Common myeloid progenitor, CD34-positive (primary cell): ENCODE data around the gene NOSTRIN.

Experiments
- CTCF ChIA-PET: fragments of 350-600 bp; sonication (Branson Sonifier 250); formaldehyde crosslinking; loops from one replicate; lab custom pipeline; 2021; ENCODE audit warnings: antibody characterized with exemption; lab: Charles Lee
- POLR2A ChIA-PET: fragments of 350-600 bp; sonication (Branson Sonifier 250); formaldehyde crosslinking; loops from one replicate; lab custom pipeline; 2021; ENCODE audit warnings: antibody characterized with exemption; lab: Charles Lee
- DNase-seq, 3 donors: peaks; one replicate each; pipeline versions ENCODE4 v3.0.0 to v3.0.0-alpha.2; 2013
- H3K27ac ChIP-seq, 2 experiments: 1 replicate in 1 of 2; 2 replicates in 1 of 2; pipeline ENCODE4 v1.7.0; 2013; ENCODE audit warnings: inconsistent platforms in 2 of 2, low read length in 2 of 2, mild to moderate bottlenecking in 2 of 2, low read depth in 1 of 2, moderate library complexity in 1 of 2; ENCODE audit not compliant: severe bottlenecking in 2 of 2, insufficient read depth in 1 of 2, poor library complexity in 1 of 2
- H3K27me3 ChIP-seq, 5 experiments: replicated peaks in 2 of 5; 1 replicate in 3 of 5; 2 replicates in 2 of 5; pipeline versions ENCODE4 v1.6.1 to v1.7.0; 2013; ENCODE audit warnings: low read length in 4 of 5, mild to moderate bottlenecking in 2 of 5, moderate library complexity in 2 of 5, inconsistent platforms in 1 of 5; ENCODE audit not compliant: insufficient read depth in 5 of 5, control insufficient read depth in 4 of 5
- H3K36me3 ChIP-seq, 4 experiments: 1 replicate in 2 of 4; 2 replicates in 2 of 4; pipeline versions ENCODE4 v1.6.1 to v1.7.0; 2013; ENCODE audit warnings: low read length in 3 of 4, control low read depth in 1 of 4, mild to moderate bottlenecking in 1 of 4; ENCODE audit not compliant: control insufficient read depth in 4 of 4, insufficient read depth in 4 of 4
- H3K4me1 ChIP-seq, 4 experiments: 1 replicate in 3 of 4; 2 replicates in 1 of 4; pipeline versions ENCODE4 v1.6.1 to v1.7.1; 2013; ENCODE audit warnings: low read length in 3 of 4, mild to moderate bottlenecking in 3 of 4, control low read depth in 1 of 4, inconsistent platforms in 1 of 4, moderate library complexity in 1 of 4; ENCODE audit not compliant: control insufficient read depth in 4 of 4, insufficient read depth in 4 of 4; ENCODE audit errors: control extremely low read depth in 1 of 4
- H3K4me3 ChIP-seq, 7 experiments: 1 replicate in 4 of 7; 2 replicates in 3 of 7; pipeline versions ENCODE4 v1.5.1 to v1.7.0; 2013; ENCODE audit warnings: mild to moderate bottlenecking in 7 of 7, low read length in 6 of 7, moderate library complexity in 6 of 7, inconsistent platforms in 2 of 7, low read depth in 2 of 7, control low read depth in 1 of 7; ENCODE audit not compliant: insufficient read depth in 4 of 7, control insufficient read depth in 1 of 7; ENCODE audit errors: extremely low read depth in 1 of 7
- H3K9me3 ChIP-seq, 5 experiments: 1 replicate in 4 of 5; 2 replicates in 1 of 5; pipeline versions ENCODE4 v1.6.1 to v1.7.1; 2013; ENCODE audit warnings: low read length in 4 of 5, mild to moderate bottlenecking in 2 of 5, inconsistent platforms in 1 of 5, low read depth in 1 of 5, moderate library complexity in 1 of 5; ENCODE audit not compliant: control insufficient read depth in 4 of 5, insufficient read depth in 2 of 5; ENCODE audit errors: control extremely low read depth in 1 of 5
- WGBS: methylation state at CpG from one replicate; pipeline ENCODE4 v1.1.5; 2013; ENCODE audit not compliant: insufficient coverage; 5-methylcytosine and 5-hydroxymethylcytosine counted together

NOSTRIN gene

DNA sequence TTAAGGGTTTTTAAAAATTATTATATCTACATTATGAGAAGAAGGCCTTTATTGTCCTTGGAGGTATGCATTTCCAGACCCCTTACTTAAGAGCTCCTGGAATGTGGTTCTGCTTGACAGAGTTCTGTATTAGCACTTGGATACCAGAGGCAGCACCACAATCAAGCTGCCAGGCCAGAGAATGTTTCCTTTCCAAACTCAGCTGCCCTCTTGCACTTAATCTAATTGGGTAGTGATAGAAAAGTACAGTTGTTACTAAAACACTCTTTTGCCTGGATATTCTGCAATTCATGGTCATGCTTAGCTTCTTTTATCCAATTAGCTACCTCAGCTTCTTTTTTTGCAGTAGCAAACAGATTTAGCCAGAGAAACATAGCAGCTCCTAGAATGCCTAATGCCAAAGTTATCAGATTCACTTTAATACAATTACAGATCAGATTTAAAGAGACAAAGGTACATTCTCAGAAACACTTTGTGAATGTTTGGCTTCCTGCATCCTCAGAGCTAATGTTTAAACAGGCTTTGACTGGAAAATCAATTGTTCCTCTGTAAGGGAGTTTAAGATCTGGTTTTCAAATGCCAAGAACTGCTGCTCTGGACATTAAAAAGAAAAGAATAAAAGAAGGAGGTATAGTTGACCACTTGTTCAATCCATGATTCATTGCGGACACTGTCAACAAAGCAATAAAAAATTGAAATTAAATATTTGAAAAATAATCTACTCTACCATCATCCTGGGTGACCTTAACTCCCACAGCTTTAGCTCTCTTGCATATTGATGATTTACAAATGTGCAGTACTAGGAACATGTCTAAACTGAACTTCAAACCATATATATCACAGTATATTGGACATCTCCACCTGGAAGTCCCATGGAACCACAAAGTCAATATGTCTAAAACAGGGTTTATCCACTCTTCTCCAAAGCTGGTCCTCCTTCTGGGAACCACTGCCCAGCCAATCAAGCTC is 12.8 kb downstream of the NOSTRIN start:
- H3K4me3 ChIP-seq: no peak overlapping the region
- no peaks in the 10 kb centered on the region for H3K36me3 ChIP-seq
- H3K9me3 ChIP-seq: no peaks in the 10 kb centered on the region
- ChIA-PET CTCF (interaction anchor here (1.6 kb wide), 1 partner anchor 14 kb away, joined by 6 read pairs; no protein-coding TSS in a partner anchor), POLR2A (no interaction called here)
- no peaks in the 10 kb centered on the region for H3K27me3 ChIP-seq
- DNase-seq: no peak
- WGBS: no CpG with 5 or more reads among the region's 1 CpG
- no peaks in the 10 kb centered on the region for H3K4me1 ChIP-seq
- H3K27ac ChIP-seq: no peak overlapping the region

DNA sequence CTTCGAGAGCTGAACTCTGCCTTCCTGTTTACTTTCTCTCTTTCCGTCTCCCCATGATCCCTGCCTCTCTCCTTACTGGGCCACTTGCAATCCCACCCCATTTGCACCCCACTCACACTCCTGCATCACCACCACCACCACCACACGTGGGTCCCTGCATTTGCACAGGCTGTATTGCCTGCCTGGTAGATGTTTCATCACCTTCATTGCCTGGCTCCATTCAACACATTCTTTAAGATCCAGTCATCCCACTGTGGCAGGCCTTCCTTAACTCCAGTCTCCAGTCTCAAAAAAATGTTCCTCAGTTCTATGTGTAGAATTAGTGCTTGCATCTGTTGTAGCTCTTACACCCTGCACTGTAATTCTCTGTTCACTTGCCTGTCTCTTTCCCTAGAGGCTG is 13.9 kb downstream of the NOSTRIN start:
- Histone ChIP-seq H3K27me3 (no peaks in the 10 kb centered on the region), H3K36me3 (no peaks in the 10 kb centered on the region), H3K4me3 (no peak overlapping the region), H3K9me3 (no peaks in the 10 kb centered on the region), H3K27ac (no peak overlapping the region), H3K4me1 (no peaks in the 10 kb centered on the region)
- ChIA-PET POLR2A (no interaction called here), CTCF (no interaction called here)
- 96% methylated on average over 2 of the region's 3 CpGs for WGBS
- no peak for DNase-seq

DNA sequence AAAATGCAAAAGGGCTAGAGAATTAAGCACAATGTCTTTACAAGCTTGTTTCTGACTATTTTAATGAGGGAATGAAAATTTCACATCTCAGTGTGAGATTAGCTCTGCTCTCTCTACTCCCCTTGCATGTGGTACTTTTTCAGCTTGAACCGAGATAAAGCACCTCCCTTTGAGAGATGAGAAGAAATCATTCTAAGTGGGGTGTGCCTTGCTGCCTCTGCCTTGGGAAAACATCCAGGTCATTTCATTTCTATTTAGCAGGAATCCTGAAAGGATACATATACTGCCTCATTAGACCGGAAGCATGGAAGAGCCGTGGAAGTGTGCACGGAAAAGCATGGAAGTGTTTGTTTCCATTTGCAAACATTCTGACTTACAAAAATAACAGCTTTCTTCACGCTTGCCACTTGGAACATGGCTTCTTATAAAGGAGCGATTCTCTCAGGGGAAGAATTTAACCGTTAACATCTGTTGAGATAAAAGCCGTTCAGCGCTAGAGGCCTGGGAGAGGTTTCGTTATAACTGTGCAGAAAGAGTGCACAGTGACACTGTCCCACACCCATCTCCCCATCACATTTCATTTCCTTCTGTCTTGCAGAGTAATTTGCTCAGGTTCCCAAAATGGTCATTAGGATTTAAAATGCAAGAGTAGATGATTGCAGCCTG is 16.7 kb downstream of the NOSTRIN start:
- DNase-seq: no peak
- POLR2A ChIA-PET: no interaction called here
- Histone ChIP-seq H3K36me3 (no peaks in the 10 kb centered on the region), H3K4me1 (no peaks in the 10 kb centered on the region), H3K27me3 (no peaks in the 10 kb centered on the region), H3K4me3 (no peak overlapping the region), H3K9me3 (no peaks in the 10 kb centered on the region), H3K27ac (no peak overlapping the region)
- CTCF ChIA-PET: no interaction called here
- WGBS: 95% methylated on average over 9 of the region's 10 CpGs

DNA sequence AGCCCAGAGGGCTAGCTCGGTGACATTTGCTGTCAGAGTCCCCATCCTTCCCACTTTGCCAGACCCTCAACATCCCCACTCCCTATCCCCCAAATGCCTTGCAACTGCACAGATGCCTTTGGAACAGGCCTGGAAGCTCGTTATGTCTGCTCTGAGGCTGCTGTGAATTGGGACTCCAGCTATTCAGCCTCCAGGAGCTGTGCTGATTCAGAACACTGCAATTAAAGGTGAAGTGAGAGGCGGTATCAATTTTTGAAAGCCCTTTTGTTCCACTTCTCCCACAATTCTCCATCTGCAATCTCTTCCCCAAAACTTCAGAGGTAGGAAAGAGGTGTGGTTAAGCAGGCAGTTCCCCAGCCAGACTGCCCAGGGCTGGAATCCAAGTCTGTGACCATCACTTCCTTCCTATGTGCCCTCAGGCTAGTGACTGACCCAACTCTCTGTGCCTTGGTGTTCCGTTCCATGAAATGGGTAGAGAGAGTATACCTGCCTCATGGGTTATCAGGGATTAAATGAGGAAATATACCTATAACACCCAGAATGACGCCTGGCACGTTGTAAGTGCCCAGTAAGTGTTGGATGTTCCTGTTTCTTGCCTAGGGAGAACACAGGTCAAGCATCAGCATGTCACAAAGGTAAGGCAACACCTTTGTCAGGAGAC is 17.5 kb downstream of the NOSTRIN start:
- WGBS: 100% methylated on average over 3 of the region's 6 CpGs
- POLR2A ChIA-PET: no interaction called here

DNA sequence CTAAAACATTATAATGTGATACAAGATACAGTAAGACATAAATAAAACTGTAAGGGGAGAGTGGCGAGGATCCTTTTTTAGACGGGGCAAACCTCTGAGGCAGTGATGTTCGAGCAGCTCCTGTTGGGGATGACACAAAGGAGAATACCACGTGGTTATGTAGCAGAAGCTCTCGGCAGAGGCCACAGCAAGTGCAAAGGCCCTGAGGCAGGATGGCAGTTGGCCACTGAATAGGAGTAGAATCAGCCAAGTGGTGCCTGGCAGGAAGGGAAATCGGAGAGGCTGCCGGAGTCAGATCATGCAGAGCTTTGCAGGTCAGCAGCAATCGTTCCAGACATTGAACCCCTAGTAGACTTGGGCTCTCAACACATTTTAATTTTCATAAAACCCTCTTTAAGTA is 19.1 kb downstream of the NOSTRIN start:
- H3K4me3 ChIP-seq: no peak overlapping the region
- no peaks in the 10 kb centered on the region for H3K36me3 ChIP-seq
- H3K27me3 ChIP-seq: no peaks in the 10 kb centered on the region
- DNase-seq: no peak
- H3K4me1 ChIP-seq: no peaks in the 10 kb centered on the region
- ChIA-PET POLR2A (no interaction called here), CTCF (no interaction called here)
- WGBS: 93% methylated on average over 8 of the region's 8 CpGs
- H3K9me3 ChIP-seq: no peaks in the 10 kb centered on the region
- H3K27ac ChIP-seq: no peak overlapping the region

More for the DNA sequence above, 17.5 kb downstream of the NOSTRIN start:
- H3K36me3 ChIP-seq: no peaks in the 10 kb centered on the region
- no peak overlapping the region for H3K4me3 ChIP-seq
- no peak for DNase-seq
- H3K4me1 ChIP-seq: no peaks in the 10 kb centered on the region
- H3K27me3 ChIP-seq: no peaks in the 10 kb centered on the region
- H3K27ac ChIP-seq: no peak overlapping the region
- CTCF ChIA-PET: no interaction called here
- no peaks in the 10 kb centered on the region for H3K9me3 ChIP-seq

DNA sequence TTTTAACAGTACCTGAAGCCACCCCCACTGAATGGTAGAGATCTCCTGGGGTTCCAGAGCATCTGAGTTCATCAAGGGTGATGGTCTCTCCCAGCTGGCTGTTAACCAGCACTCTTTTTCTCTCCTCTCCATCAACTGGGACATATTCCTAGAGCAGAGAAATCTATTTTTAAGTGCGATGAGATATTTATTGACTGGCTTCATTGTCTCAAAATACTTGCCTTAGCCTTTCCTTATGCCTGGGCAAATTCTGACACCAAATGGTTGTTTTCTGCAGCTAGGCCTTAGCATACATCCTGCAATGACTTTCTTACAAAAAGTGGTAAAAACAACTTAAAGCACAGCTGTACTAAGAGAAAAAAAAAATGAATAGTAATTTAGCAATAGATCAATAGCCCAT is 19.6 kb downstream of the NOSTRIN start:
- Histone ChIP-seq H3K9me3 (no peaks in the 10 kb centered on the region), H3K4me1 (no peaks in the 10 kb centered on the region), H3K36me3 (no peaks in the 10 kb centered on the region), H3K27ac (no peak overlapping the region), H3K27me3 (no peaks in the 10 kb centered on the region), H3K4me3 (no peak overlapping the region)
- ChIA-PET CTCF (no interaction called here), POLR2A (no interaction called here)
- DNase-seq: no peak
- WGBS: 100% methylated on average over 1 of the region's 1 CpG

DNA sequence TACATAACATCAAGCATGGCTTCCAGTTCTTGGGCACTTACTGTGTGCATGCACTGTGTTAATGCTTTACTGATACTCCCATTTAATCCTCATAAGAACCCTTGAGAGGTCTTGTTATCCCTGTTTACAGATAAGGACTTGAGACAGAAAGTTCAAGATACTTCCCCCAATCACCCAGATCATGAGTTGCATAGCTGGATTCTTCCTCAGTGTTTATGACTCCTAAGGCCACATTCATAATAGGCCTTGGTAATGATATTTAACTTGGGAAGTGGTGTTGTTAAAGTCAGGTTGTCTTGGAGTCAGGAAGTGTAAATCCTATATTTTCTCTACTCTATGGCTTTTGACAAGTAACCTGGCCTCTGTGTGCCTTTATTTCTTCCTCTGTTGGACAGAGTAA is 22.7 kb downstream of the NOSTRIN start:
- POLR2A ChIA-PET: no interaction called here
- Histone ChIP-seq H3K4me1 (no peaks in the 10 kb centered on the region), H3K36me3 (no peaks in the 10 kb centered on the region), H3K27ac (no peak overlapping the region), H3K27me3 (no peaks in the 10 kb centered on the region), H3K4me3 (no peak overlapping the region), H3K9me3 (no peaks in the 10 kb centered on the region)
- CTCF ChIA-PET: no interaction called here
- no peak for DNase-seq
